Fibroblast of lung (primary cell): ENCODE results near the gene ABLIM2. TPM values are rescaled to one million over a fixed set of nuclear protein-coding genes. Genes with fewer than 3 reads are reported as not detected.

Experiments
- DNase-seq, 2 donors: peaks; one replicate each; pipeline versions ENCODE4 v3.0.0 to v3.0.0-alpha.2; 2010; ENCODE audit warnings: low read depth in 2 of 2
- H2AFZ ChIP-seq: 2 replicates; pipeline ENCODE4 v1.5.1; 2012; ENCODE audit warnings: low read length, control low read depth, inconsistent platforms
- H3K27ac ChIP-seq: 2 replicates; pipeline ENCODE4 v1.5.1; 2011; ENCODE audit warnings: low read length, control low read depth; ENCODE audit not compliant: insufficient read depth
- H3K27me3 ChIP-seq: 2 replicates; pipeline ENCODE4 v1.5.1; 2011; ENCODE audit warnings: mild to moderate bottlenecking, low read length; ENCODE audit not compliant: control insufficient read depth, insufficient read depth
- H3K36me3 ChIP-seq: 2 replicates; pipeline ENCODE4 v1.5.1; 2011; ENCODE audit warnings: low read length; ENCODE audit not compliant: control insufficient read depth, insufficient read depth
- H3K4me1 ChIP-seq: 2 replicates; pipeline ENCODE4 v1.5.1; 2011; ENCODE audit warnings: low read length; ENCODE audit not compliant: control insufficient read depth, insufficient read depth; ENCODE audit errors: extremely low read depth
- H3K4me2 ChIP-seq: 2 replicates; pipeline ENCODE4 v1.5.1; 2011; ENCODE audit warnings: low read length, control low read depth; ENCODE audit not compliant: insufficient read depth; ENCODE audit errors: extremely low read depth
- H3K4me3 ChIP-seq, 4 experiments: fragments of 200-600 bp in 1 of 4; sonication (generic) in 1 of 4; replicated peaks in 1 of 4; 2 replicates each; pipeline ENCODE4 v1.5.1; 2011 to 2016; ENCODE audit warnings: low read length in 4 of 4, low read depth in 3 of 4, mild to moderate bottlenecking in 3 of 4, control low read depth in 2 of 4, inconsistent platforms in 1 of 4, mixed read lengths in 1 of 4; ENCODE audit not compliant: insufficient read depth in 1 of 4; ENCODE audit errors: control extremely low read depth in 1 of 4
- H3K79me2 ChIP-seq: 2 replicates; pipeline ENCODE4 v1.5.1; 2012; ENCODE audit warnings: mild to moderate bottlenecking, low read length, inconsistent platforms; ENCODE audit not compliant: control insufficient read depth, insufficient read depth
- H3K9ac ChIP-seq: 2 replicates; pipeline ENCODE4 v1.5.1; 2011; ENCODE audit warnings: mild to moderate bottlenecking, low read length, control low read depth; ENCODE audit not compliant: insufficient read depth
- H3K9me3 ChIP-seq: 2 replicates; pipeline ENCODE4 v1.5.1; 2012; ENCODE audit warnings: low read depth, low read length; ENCODE audit not compliant: control insufficient read depth, insufficient read depth
- H4K20me1 ChIP-seq: 2 replicates; pipeline ENCODE4 v1.5.1; 2011; ENCODE audit warnings: low read length; ENCODE audit not compliant: control insufficient read depth, insufficient read depth; ENCODE audit errors: extremely low read depth
- EZH2 ChIP-seq: IDR thresholded peaks from 2 replicates; pipeline ENCODE4 v1.5.1; 2012; ENCODE audit warnings: low read length, control low read depth, mild to moderate bottlenecking; ENCODE audit errors: missing control alignments
- polyA plus RNA-seq, 2 donors: library from polyadenylated mRNA; depleted of rRNA in 1 of 2; stranded (reverse) in 1 of 2; unstranded in 1 of 2; fragments of >200 nt; gene quantifications; 2 replicates each; pipeline ENCODE4 v1.2.1, GENCODE V29; 2011 to 2012; ENCODE audit warnings: missing spikeins in 1 of 2
- total RNA-seq: library from RNA; depleted of rRNA; stranded (reverse); fragments of >200 nt; gene quantifications from 2 replicates; pipeline ENCODE4 v1.2.1, GENCODE V29; 2014
- TF ChIP-seq, protein P1 (sequence below), 2 donors: IDR thresholded peaks in 1 of 2; conservative IDR thresholded peaks in 1 of 2; 1 replicate in 1 of 2; 2 replicates in 1 of 2; pipeline ENCODE4 v1.5.1; 2011 to 2012; ENCODE audit warnings: low read length in 2 of 2, control low read depth in 1 of 2, inconsistent platforms in 1 of 2, low read depth in 1 of 2, mild to moderate bottlenecking in 1 of 2

Gene ABLIM2
- total and polyA plus RNA-seq, 2 donors (not counting 1 experiment from before 2014, with no cell fraction given): 0.66 to 2.6 TPM

DNA sequence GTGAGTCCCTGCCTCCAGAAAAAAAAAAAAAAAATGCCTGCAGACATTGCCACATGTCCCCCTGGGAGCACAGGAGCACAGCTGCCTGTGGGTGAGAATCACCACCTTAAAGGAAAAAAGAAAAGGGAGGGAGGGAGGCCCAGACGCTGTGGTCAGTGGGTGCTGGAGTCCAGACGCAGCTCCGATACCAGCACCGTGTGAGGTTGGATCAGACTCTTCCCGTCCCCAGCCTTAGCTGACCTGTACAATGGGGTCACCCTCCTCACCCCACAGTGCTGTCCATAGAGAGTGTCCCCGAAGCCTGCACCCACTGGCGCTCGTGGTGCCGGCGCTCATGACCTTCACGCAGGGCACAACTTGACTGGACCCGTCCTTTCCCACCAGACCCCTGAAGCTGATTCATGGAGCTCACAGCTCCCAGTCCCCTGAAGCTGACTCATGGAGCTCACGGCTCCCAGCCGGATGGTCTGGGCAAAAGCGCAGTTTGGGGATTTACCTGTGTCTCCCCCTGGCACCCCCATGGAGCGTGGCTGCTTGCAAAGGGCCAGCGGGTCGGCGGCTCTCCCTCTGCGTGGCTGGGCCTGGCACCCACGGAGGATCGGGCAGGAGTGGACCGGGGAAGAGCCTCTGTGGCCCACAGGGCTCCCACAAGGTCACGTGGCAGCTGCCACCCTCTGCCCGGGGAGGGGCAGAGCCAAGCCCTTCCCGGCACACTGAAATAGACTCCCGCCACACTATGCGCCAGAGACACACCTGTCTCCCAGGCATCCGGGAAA is 31.4 kb downstream of the ABLIM2 start:
- H3K79me2 ChIP-seq: no peaks in the 10 kb centered on the region
- H3K27me3 ChIP-seq: no peaks in the 10 kb centered on the region
- no peak overlapping the region for H3K4me2 ChIP-seq
- no peak overlapping the region for H2AFZ ChIP-seq
- no peak for DNase-seq
- no peaks in the 10 kb centered on the region for H3K36me3 ChIP-seq
- H3K4me1 ChIP-seq: peaks cover under 1% of the 10 kb centered on the region
- TF ChIP-seq, protein P1, sequence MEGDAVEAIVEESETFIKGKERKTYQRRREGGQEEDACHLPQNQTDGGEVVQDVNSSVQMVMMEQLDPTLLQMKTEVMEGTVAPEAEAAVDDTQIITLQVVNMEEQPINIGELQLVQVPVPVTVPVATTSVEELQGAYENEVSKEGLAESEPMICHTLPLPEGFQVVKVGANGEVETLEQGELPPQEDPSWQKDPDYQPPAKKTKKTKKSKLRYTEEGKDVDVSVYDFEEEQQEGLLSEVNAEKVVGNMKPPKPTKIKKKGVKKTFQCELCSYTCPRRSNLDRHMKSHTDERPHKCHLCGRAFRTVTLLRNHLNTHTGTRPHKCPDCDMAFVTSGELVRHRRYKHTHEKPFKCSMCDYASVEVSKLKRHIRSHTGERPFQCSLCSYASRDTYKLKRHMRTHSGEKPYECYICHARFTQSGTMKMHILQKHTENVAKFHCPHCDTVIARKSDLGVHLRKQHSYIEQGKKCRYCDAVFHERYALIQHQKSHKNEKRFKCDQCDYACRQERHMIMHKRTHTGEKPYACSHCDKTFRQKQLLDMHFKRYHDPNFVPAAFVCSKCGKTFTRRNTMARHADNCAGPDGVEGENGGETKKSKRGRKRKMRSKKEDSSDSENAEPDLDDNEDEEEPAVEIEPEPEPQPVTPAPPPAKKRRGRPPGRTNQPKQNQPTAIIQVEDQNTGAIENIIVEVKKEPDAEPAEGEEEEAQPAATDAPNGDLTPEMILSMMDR (conservative IDR thresholded peaks at IDR 0.05 in 1 of 2, IDR thresholded peaks at IDR 0.05 in 1 of 2; ENCODE audit: low read depth in 1 of 2, low read length in 2 of 2): no peak
- TF ChIP-seq EZH2: no peak
- H4K20me1 ChIP-seq: no peaks in the 10 kb centered on the region
- H3K9ac ChIP-seq: no peak overlapping the region
- H3K9me3 ChIP-seq: no peaks in the 10 kb centered on the region
- no peak overlapping the region for H3K4me3 ChIP-seq
- no peak overlapping the region for H3K27ac ChIP-seq

DNA sequence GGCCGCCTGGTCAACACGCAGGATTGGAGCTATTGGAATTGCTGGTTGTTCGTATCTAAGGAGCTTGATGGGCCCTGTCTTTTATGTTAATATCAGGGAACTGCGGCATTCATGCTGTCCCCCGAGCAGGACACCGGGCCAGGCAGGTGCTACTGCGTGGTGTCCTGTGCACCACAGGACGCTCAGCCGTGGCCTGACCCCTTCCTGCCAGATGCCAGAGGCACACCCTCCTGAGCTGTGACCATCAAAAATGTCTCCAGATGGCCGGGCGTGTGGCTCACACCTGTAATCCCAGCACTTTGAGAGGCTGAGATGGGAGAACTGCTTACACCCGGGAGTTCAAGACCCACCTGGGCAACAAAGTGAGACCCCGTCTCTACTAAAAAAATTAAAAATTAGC is 32.1 kb downstream of the ABLIM2 start:
- H2AFZ ChIP-seq: no peak overlapping the region
- H3K4me2 ChIP-seq: no peak overlapping the region
- no peaks in the 10 kb centered on the region for H4K20me1 ChIP-seq
- H3K27me3 ChIP-seq: no peaks in the 10 kb centered on the region
- H3K9me3 ChIP-seq: no peaks in the 10 kb centered on the region
- no peaks in the 10 kb centered on the region for H3K79me2 ChIP-seq
- no peak overlapping the region for H3K9ac ChIP-seq
- no peaks in the 10 kb centered on the region for H3K4me1 ChIP-seq
- DNase-seq: no peak
- no peaks in the 10 kb centered on the region for H3K36me3 ChIP-seq
- H3K4me3 ChIP-seq: no peak overlapping the region
- no peak overlapping the region for H3K27ac ChIP-seq
- TF ChIP-seq EZH2: no peak
- TF ChIP-seq, protein P1 (conservative IDR thresholded peaks at IDR 0.05 in 1 of 2, IDR thresholded peaks at IDR 0.05 in 1 of 2; ENCODE audit: low read depth in 1 of 2, low read length in 2 of 2): no peak

DNA sequence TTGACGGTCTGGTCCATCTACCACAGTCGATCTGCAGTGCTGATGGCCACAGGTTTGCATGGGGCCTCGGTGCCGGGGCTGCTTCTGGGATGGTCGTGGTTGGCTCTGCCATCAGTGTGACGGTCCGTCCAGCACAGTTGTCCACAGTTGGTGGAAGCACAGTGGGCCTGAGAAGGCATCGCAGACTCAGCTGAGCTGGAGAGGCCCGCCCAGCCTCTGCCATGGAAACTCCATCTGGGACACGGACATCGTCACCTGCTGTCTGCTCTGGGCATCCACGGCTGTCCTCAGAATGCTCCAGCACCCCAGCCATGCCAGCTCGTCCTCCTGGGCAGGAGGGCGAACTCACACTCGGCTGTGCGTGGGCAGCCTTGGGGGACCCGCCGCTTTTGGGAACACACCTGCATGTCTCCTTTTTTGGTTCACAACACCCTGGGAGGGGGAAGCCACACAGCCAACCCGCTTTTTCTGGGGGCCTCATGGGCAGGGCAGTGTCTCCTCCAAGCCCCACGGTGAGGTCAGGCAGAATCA is 33.0 kb downstream of the ABLIM2 start:
- no peak overlapping the region for H3K4me2 ChIP-seq
- TF ChIP-seq, protein P1 (conservative IDR thresholded peaks at IDR 0.05 in 1 of 2, IDR thresholded peaks at IDR 0.05 in 1 of 2; ENCODE audit: low read depth in 1 of 2, low read length in 2 of 2): no peak
- TF ChIP-seq EZH2: no peak

More for the DNA sequence above, 33.0 kb downstream of the ABLIM2 start:
- no peak overlapping the region for H2AFZ ChIP-seq
- no peak overlapping the region for H3K4me3 ChIP-seq
- H3K4me1 ChIP-seq: no peaks in the 10 kb centered on the region
- DNase-seq: no peak
- H3K27me3 ChIP-seq: no peaks in the 10 kb centered on the region
- H3K9ac ChIP-seq: no peak overlapping the region
- H3K79me2 ChIP-seq: no peaks in the 10 kb centered on the region
- no peaks in the 10 kb centered on the region for H3K36me3 ChIP-seq
- H3K27ac ChIP-seq: no peak overlapping the region
- H4K20me1 ChIP-seq: no peaks in the 10 kb centered on the region
- no peaks in the 10 kb centered on the region for H3K9me3 ChIP-seq
